GM18505 (cell line): ENCODE data around the gene TOGARAM1.

Experiments
- ATAC-seq: cut with Tn5 transposase; IDR thresholded peaks from one replicate; pipeline ENCODE4 v1.9.1; 2021; ENCODE audit not compliant: unreplicated experiment
- POLR2A ChIP-seq: IDR thresholded peaks from 4 replicates; pipeline ENCODE4 v1.6.1; 2011; ENCODE audit warnings: borderline replicate concordance; ENCODE audit not compliant: insufficient read depth, insufficient read length; ENCODE audit errors: extremely low read depth

Gene TOGARAM1

GRCh38 chr14:45120096-45120495 is 158.1 kb downstream of the TOGARAM1 start:
- no peak for TF ChIP-seq POLR2A
- ATAC-seq: no peak

- no peak for TF ChIP-seq POLR2A
- ATAC-seq: no peak
Measured at GRCh38 chr14:45123271-45123670, 161.3 kb downstream of the TOGARAM1 start.
